Activated CD8-positive, alpha-beta T cell treated with anti-CD3 and anti-CD28 coated beads, Interleukin-2, amount 10 ng/mL, durations not matched to agents 7 days and 5 days (primary cell): Measurements from ENCODE around the gene SEMA5B. TPM values are rescaled to one million over a fixed set of nuclear protein-coding genes. Genes with fewer than 3 reads are reported as not detected.

Source experiments
- ATAC-seq: fragments of 150-1000 bp; cut with Tn5 transposase; one replicate; pipeline ENCODE4 v1.10.0; 2021; ENCODE audit warnings: moderate library complexity
- CTCF ChIA-PET: fragments of 350-600 bp; sonication (Branson Sonifier 250); formaldehyde crosslinking; loops from one replicate; lab custom pipeline; 2021; ENCODE audit warnings: antibody characterized with exemption; lab: Charles Lee
- POLR2A ChIA-PET: fragments of 350-600 bp; sonication (Branson Sonifier 250); formaldehyde crosslinking; loops from one replicate; lab custom pipeline; 2021; ENCODE audit warnings: antibody characterized with exemption; lab: Charles Lee
- DNase-seq: peaks from one replicate; pipeline ENCODE4 v3.0.0-alpha.2; 2020
- H3K27ac Mint-ChIP-seq: one replicate; pipeline ENCODE4 v1.8.0; 2021; ENCODE audit warnings: mild to moderate bottlenecking, mixed read lengths
- H3K27me3 Mint-ChIP-seq: one replicate; pipeline ENCODE4 v1.8.0; 2021; ENCODE audit warnings: low read depth, mixed read lengths
- H3K36me3 Mint-ChIP-seq: one replicate; pipeline ENCODE4 v1.8.0; 2021; ENCODE audit warnings: low read depth, mixed read lengths
- H3K4me1 Mint-ChIP-seq: one replicate; pipeline ENCODE4 v1.8.0; 2021; ENCODE audit warnings: low read depth, mixed read lengths
- H3K4me3 Mint-ChIP-seq: one replicate; pipeline ENCODE4 v1.8.0; 2021; ENCODE audit warnings: mild to moderate bottlenecking, mixed read lengths
- H3K9me3 Mint-ChIP-seq: one replicate; pipeline ENCODE4 v1.8.0; 2022; ENCODE audit warnings: mixed read lengths; ENCODE audit not compliant: insufficient read depth
- total RNA-seq, 2 experiments: library from RNA; stranded (reverse); gene quantifications; one replicate each; pipeline ENCODE4 v1.2.3, GENCODE V29; 2021

Gene SEMA5B
- total RNA-seq, 2 experiments from 2014 or later = not detected

DNA sequence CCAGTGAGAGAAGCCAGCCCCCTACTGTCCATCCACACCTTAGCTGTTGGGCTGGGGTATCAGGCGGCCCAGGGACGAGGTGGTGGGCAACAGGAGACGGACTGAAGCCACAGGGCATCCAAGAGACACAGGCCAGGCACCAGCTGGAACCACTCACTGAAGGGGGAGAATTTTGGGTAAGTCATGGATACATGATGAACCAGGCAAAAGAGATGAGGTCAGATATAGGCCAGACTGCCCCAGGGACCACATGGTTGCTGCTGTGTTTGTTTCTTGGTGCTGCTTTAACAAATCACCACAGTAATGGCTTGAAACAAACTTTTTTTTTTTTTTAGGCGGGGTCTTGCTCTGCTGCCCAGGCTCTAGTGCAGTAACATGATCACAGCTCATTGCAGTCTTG lies 66.4 kb downstream of the SEMA5B start:
- no peak overlapping the region for H3K27ac Mint-ChIP-seq
- H3K4me3 Mint-ChIP-seq = no peak overlapping the region
- CTCF ChIA-PET = no interaction called here
- H3K36me3 Mint-ChIP-seq = no peaks in the 10 kb centered on the region
- POLR2A ChIA-PET = no interaction called here
- peaks cover 2% of the 10 kb centered on the region for H3K4me1 Mint-ChIP-seq
- H3K27me3 Mint-ChIP-seq = peaks cover 37% of the 10 kb centered on the region
- ATAC-seq = no peak
- DNase-seq = no peak
- no peaks in the 10 kb centered on the region for H3K9me3 Mint-ChIP-seq

DNA sequence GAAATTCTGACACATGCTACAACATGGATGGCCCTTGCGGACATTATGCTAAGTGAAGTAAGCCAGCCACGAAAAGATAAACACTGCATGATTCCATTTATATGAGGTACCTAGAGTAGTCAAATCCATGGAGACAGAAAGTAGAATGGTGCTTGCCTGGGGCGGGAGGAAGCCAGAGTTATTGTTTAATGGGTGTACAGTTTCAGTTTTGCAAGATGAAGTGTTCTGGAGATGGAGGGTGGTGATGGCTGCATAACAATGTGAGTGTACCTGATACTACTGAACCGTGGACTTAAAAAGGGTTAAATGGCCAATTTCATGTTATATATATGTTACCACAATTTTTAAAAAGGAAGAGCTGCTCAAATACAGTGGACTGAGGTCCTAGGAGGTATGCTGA lies 66.9 kb downstream of the SEMA5B start:
- peaks cover 39% of the 10 kb centered on the region for H3K27me3 Mint-ChIP-seq
- ATAC-seq (no peak), DNase-seq (no peak)
- no peaks in the 10 kb centered on the region for H3K36me3 Mint-ChIP-seq
- POLR2A ChIA-PET = no interaction called here
- no peaks in the 10 kb centered on the region for H3K4me1 Mint-ChIP-seq
- no peaks in the 10 kb centered on the region for H3K9me3 Mint-ChIP-seq
- no peak overlapping the region for H3K27ac Mint-ChIP-seq
- CTCF ChIA-PET = no interaction called here
- no peak overlapping the region for H3K4me3 Mint-ChIP-seq

DNA sequence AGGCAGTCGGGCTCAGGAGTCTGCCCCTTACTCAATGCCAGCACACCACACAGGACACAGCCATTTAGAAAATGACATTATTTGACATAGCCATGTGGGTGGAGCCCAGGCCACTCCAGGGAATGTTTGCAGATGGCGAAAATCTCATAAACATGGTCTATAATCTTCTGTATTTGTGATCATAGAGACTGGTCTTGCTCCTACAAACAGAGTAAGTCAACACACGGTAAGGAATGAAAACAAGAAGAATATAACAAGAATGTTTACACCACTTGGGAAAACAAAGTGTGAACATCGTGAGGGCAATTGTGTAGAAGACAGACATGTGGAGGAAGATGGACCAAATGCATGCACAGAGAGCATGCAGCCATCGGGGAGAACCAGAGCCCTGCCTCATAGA lies 68.2 kb downstream of the SEMA5B start:
- ChIA-PET POLR2A (no interaction called here), CTCF (no interaction called here)
- DNase-seq = no peak
- Mint-ChIP-seq H3K4me1 (no peaks in the 10 kb centered on the region), H3K27me3 (peaks cover 30% of the 10 kb centered on the region), H3K9me3 (no peaks in the 10 kb centered on the region), H3K4me3 (no peak overlapping the region), H3K36me3 (no peaks in the 10 kb centered on the region), H3K27ac (no peak overlapping the region)
- ATAC-seq = no peak

DNA sequence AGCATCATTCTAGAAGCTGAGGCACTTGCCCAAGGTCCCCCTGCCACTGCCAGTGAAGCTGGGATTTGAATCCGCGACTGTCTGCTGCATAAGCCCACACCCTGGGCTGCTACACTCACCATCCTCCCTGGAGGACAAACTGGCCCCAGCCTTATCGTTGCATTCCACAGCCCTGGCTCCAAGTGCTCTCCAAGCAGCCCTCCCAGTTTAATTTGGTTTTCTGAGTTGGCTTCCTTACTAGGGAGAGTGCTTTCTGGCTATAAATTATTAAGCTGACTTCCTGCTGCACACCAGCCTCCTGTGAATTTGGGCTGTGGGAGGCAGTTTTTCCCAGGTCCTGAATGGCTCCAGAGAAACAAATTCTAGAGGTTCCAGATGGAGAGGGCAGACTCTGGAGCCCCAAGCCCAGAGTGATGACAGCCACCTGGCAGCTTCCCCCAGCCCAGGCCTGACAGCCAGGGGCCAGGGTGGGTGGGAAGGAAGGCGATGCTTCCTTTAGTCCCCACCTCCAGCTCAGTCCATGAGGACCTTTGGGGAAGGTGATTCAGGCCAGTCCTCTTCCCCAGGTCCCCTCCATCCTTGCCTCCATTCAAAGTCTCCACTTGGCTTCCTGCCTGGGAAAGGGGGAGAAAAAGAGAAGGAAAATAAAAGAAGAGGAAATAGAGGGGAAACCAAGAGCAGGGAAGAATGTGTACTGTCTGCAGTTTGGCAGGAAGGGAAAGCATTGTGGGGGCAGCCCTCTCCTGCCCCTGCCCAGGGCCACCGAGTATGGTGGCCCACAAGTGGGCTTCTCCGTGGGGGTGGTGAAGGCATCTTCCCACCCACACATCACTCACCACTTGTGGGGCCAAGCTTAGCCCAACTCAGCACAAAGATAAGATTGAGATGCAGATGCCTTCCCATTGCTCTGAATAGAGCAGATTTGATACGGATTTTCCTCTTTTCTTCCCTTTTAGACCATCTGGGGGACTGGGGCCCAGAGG lies 69.6 kb downstream of the SEMA5B start:
- Mint-ChIP-seq H3K36me3 (no peaks in the 10 kb centered on the region), H3K27me3 (peaks cover 23% of the 10 kb centered on the region), H3K9me3 (no peaks in the 10 kb centered on the region), H3K27ac (no peak overlapping the region), H3K4me1 (no peaks in the 10 kb centered on the region), H3K4me3 (no peak overlapping the region)
- no peak for ATAC-seq
- ChIA-PET CTCF (no interaction called here), POLR2A (no interaction called here)
- DNase-seq = no peak

DNA sequence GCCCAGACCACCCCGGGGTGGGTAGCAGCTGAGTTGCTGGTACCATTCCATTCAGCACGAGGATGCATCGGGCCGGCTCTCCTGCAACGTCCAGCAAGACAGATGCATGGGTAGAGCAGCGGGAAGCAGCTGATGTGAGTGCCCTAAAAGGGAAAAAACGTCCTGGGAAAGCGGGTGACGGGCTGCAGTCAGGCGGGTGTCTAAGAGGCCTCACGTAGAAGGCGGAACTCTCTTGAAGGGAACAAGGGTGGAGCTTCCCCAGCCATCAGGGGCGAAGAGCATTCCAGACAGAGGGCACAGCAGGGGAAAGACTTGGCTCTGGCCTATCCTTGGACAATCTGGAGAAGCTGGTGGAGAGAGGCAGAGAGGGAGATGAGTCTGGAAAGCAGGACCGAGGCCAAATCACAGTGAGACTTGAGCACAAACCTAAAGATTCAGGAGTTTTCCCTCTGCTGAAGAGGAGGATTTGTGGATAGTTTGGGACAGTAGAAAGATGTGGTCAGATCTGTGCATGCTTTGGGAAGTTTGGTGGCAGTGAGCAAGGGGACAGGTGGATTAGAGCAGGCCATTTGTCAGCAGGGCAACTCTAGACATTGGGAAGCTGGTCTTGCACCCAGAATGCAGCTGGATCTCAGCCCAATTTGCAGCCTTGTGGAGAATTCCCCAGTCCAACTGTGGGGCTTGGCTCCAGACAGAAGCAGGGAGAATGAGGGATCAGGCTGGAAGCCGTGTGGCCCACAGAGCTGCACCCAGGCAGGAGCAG lies 70.7 kb downstream of the SEMA5B start:
- Mint-ChIP-seq H3K36me3 (no peaks in the 10 kb centered on the region), H3K9me3 (no peaks in the 10 kb centered on the region), H3K27me3 (peaks cover 16% of the 10 kb centered on the region), H3K27ac (no peak overlapping the region), H3K4me3 (no peak overlapping the region), H3K4me1 (no peaks in the 10 kb centered on the region)
- DNase-seq = no peak
- ChIA-PET POLR2A (no interaction called here), CTCF (no interaction called here)
- ATAC-seq = no peak

DNA sequence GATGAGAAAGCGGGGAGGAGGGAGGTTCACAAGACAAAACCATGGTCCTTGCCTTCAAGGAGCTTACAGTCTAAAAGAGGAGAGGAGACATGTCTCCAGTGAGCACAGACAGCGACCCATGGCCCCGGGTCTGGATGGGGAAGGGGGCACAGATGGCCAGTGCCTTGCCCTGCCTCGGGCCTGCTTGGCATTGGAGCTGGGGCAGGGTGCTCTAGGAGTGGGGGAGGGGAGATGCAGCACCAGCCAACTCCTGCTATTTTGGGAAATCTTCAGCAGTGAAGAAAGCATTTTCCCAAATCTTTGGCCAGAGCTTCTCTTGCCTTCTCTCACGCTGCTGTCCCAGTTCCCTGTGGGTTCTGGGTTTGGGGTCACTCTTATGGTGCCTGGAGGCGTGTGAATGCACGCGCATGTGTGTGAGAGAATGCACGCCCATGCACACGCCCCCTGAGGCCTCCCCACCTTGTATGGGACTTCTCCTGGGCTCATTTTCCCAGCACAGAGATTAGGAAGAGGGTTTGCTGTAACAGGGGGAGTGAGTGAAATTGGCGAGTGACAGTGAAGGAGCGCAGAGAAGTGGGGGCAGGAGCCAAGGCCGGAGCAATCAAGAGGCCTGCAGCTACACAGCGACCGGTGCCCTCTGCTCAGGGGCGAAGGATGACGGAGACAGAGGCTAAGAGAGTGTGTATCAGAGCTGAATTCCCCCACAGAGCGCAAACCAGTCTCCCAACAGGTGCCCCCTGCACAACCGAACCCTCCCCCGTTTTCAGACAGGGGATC lies 71.5 kb downstream of the SEMA5B start:
- no peaks in the 10 kb centered on the region for H3K36me3 Mint-ChIP-seq
- peaks cover 12% of the 10 kb centered on the region for H3K27me3 Mint-ChIP-seq
- no peak overlapping the region for H3K4me3 Mint-ChIP-seq
- ChIA-PET POLR2A (no interaction called here), CTCF (interaction anchor here (0.9 kb wide), 1 partner anchor 12 kb away, joined by 3 read pairs; no protein-coding TSS in a partner anchor)
- DNase-seq (no peak), ATAC-seq (no peak)
- no peaks in the 10 kb centered on the region for H3K9me3 Mint-ChIP-seq
- H3K27ac Mint-ChIP-seq = no peak overlapping the region
- H3K4me1 Mint-ChIP-seq = no peaks in the 10 kb centered on the region

DNA sequence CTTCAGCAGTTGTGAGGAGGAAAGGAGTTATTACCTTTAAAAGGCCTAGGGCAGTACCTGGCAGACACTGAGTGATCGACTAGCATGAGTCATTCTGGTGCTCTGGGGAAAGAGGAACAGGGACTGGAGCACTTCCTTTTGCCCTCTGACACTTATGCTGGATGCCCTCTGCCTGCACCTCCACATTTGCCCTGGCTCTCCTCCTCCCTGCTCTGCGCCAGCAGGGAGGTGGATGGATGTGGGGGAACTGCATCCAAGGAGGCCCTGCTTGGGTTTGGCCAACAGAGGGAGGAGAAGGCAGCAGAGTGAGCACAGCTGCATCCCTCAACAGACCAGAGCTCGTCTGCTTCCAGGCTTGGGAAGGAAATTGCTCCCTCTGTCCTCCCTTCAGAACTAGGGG lies 75.0 kb downstream of the SEMA5B start:
- Mint-ChIP-seq H3K9me3 (no peaks in the 10 kb centered on the region), H3K27ac (no peak overlapping the region), H3K27me3 (peaks cover 6% of the 10 kb centered on the region), H3K36me3 (no peaks in the 10 kb centered on the region), H3K4me3 (no peak overlapping the region), H3K4me1 (no peaks in the 10 kb centered on the region)
- CTCF ChIA-PET = interaction anchor here (1.2 kb wide), 1 partner anchor 10 kb away, joined by 3 read pairs; no protein-coding TSS in a partner anchor
- POLR2A ChIA-PET = no interaction called here
- DNase-seq = no peak
- no peak for ATAC-seq

DNA sequence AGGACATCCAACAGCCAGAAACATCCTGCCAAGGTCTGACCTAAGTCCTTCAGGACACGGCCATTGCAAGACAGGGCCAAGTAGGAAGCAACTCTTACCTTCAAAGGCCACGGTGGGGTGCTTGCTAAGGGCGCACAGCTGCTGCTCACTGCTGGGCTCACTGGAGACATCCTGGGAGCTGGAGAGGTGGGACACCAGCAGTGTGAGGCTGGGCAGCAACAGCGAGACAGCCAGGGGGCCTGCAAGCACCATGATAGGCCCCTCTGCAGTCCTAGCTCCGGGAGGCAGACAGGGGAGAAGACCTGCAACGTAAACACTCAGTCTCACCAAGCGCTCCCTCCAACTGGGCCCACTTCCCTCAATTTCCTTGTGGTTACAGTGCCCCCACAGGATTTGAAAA lies 79.2 kb downstream of the SEMA5B start:
- no peaks in the 10 kb centered on the region for H3K36me3 Mint-ChIP-seq
- H3K27me3 Mint-ChIP-seq = peaks cover 18% of the 10 kb centered on the region
- CTCF ChIA-PET = interaction anchor here (0.9 to 1.3 kb wide), 2 partner anchors 80 to 193 kb away, joined by 3 to 4 read pairs; no protein-coding TSS in a partner anchor
- no peak for ATAC-seq
- POLR2A ChIA-PET = no interaction called here
- no peak overlapping the region for H3K4me3 Mint-ChIP-seq
- no peaks in the 10 kb centered on the region for H3K4me1 Mint-ChIP-seq
- H3K9me3 Mint-ChIP-seq = no peaks in the 10 kb centered on the region
- no peak overlapping the region for H3K27ac Mint-ChIP-seq
- no peak for DNase-seq

DNA sequence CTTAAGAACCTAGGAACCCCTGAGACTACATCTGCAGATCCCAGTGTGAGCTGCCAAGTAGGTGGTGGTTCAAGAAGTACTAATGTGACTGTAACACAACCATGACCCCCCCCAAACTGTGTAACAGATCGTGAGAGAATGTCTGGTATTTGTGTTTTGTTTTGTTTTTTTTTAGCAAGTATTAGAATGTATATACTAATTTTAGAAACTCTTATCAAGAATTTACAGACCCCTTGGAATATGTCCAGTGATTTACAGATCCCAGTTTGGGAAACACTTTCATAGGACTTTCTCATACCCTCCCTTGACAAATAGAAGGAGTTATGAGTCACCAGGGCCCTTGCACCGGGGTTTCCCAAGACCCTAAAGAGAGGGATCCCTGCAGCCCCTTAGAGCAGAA lies 79.8 kb downstream of the SEMA5B start:
- ATAC-seq (no peak), DNase-seq (no peak)
- POLR2A ChIA-PET = no interaction called here
- Mint-ChIP-seq H3K36me3 (no peaks in the 10 kb centered on the region), H3K9me3 (no peaks in the 10 kb centered on the region), H3K4me1 (no peaks in the 10 kb centered on the region), H3K4me3 (no peak overlapping the region), H3K27ac (no peak overlapping the region), H3K27me3 (peaks cover 18% of the 10 kb centered on the region)
- CTCF ChIA-PET = interaction anchor here (1.2 to 1.3 kb wide), 2 partner anchors 80 to 193 kb away, joined by 4 read pairs; partner anchors contain the start of gene SEMA5B

DNA sequence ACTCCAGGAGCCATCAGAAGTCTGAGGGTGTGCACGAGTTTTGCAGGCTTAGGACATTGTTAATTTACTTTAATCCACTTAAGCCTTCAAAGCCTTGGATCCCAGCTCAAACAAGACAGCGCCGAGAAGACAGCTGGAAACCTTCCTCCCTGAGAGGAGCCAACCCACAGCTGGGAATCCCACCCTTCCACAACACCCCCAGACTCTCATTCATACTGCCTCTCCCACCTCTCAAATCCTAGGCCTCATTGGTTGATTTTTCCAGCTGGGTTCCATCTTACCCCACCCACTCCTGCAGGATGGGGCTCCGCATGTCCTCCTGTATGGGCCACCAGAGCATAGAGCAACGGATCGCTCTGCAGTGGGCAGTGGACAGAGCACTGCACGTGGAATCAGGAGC lies 80.4 kb downstream of the SEMA5B start:
- no peak overlapping the region for H3K4me3 Mint-ChIP-seq
- no peaks in the 10 kb centered on the region for H3K36me3 Mint-ChIP-seq
- ChIA-PET CTCF (interaction anchor here (1.2 kb wide), 1 partner anchor 81 kb away, joined by 4 read pairs; the partner anchor contains the start of gene SEMA5B), POLR2A (no interaction called here)
- DNase-seq (no peak), ATAC-seq (no peak)
- no peak overlapping the region for H3K27ac Mint-ChIP-seq
- no peaks in the 10 kb centered on the region for H3K9me3 Mint-ChIP-seq
- H3K4me1 Mint-ChIP-seq = no peaks in the 10 kb centered on the region
- H3K27me3 Mint-ChIP-seq = peaks cover 18% of the 10 kb centered on the region

DNA sequence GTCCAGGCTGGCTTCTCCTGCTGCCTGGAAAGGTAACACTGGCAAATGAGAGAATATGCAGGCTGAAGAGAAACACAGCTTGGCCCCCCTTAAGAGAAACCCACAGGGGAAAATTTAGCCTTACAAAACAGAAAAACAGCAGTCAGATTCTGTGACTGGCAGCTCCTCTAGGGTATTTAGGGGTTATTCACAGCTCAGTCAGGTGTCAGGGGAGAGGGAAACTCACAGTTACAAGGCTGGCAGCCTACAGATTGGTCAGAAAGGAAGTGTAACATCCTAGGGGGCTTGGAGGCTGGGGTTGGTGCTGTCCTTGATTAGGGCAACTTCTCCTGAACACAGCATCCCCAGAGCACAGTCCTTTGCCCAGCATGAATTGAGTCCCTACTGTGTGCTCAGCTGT lies 81.4 kb downstream of the SEMA5B start:
- H3K4me1 Mint-ChIP-seq = peaks cover 6% of the 10 kb centered on the region
- POLR2A ChIA-PET = interaction anchor here (0.5 kb wide), 1 partner anchor 235 kb away, joined by 3 read pairs; no protein-coding TSS in a partner anchor
- ATAC-seq = no peak

More for the DNA sequence above, 81.4 kb downstream of the SEMA5B start:
- Mint-ChIP-seq H3K27ac (no peak overlapping the region), H3K4me3 (no peak overlapping the region), H3K9me3 (no peaks in the 10 kb centered on the region), H3K27me3 (peaks cover 18% of the 10 kb centered on the region), H3K36me3 (no peaks in the 10 kb centered on the region)
- CTCF ChIA-PET = no interaction called here
- no peak for DNase-seq
